Activated effector memory CD4-positive, alpha-beta T cell treated with anti-CD3 and anti-CD28 coated beads, Interleukin-2, amount 50 U/mL, for 16 hours (primary cell): Measurements from ENCODE around the gene QRICH1.
A peak's percentile ranks its signal among the peaks of the same experiment; 100 is the strongest.

Experiments
- DNase-seq: peaks from one replicate; pipeline ENCODE4 v3.0.0-alpha.2; 2020

Gene QRICH1

GRCh38 chr3:49032646-49033304, 61.1 kb downstream of the QRICH1 start:
- DNase-seq, result no peak

GRCh38 chr3:49030321-49030720, 63.5 kb downstream of the QRICH1 start:
- no peak for DNase-seq

- DNase-seq, result no peak
Observed at GRCh38 chr3:49029563-49029884, 64.3 kb downstream of the QRICH1 start.

GRCh38 chr3:49028673-49029562, 65.0 kb downstream of the QRICH1 start, which contains the start of gene IMPDH2:
Gene IMPDH2, minus strand, starts transcription at chr3:49029398. Its CDS starts 48 bp downstream, at chr3:49029350.
- peak; percentile 97 for DNase-seq

GRCh38 chr3:49028298-49028672, 65.6 kb downstream of the QRICH1 start:
- DNase-seq, result peak; percentile 58

GRCh38 chr3:49027634-49028033, 66.2 kb downstream of the QRICH1 start:
- DNase-seq, result no peak

GRCh38 chr3:49026536-49026935, 67.3 kb downstream of the QRICH1 start:
- DNase-seq, result no peak

- DNase-seq, result no peak
Observed at GRCh38 chr3:49025793-49026520, 67.9 kb downstream of the QRICH1 start.

- DNase-seq, result no peak
Observed at GRCh38 chr3:49025005-49025792, 68.7 kb downstream of the QRICH1 start.

GRCh38 chr3:49024449-49024848, 69.4 kb downstream of the QRICH1 start:
- DNase-seq, result no peak

GRCh38 chr3:49023775-49024174, 70.1 kb downstream of the QRICH1 start:
- no peak for DNase-seq

- no peak for DNase-seq
Observed at GRCh38 chr3:49022688-49023171, 71.1 kb downstream of the QRICH1 start.

GRCh38 chr3:49021813-49022687, 71.8 kb downstream of the QRICH1 start, which contains the start of gene NDUFAF3:
Gene NDUFAF3, plus strand, starts transcription at chr3:49022121. Its CDS starts 24 bp downstream, at chr3:49022145.
- peak; percentile 97 for DNase-seq

GRCh38 chr3:49021213-49021812, 72.6 kb downstream of the QRICH1 start:
- DNase-seq, result peak; percentile 99

GRCh38 chr3:49020330-49021212, 73.3 kb downstream of the QRICH1 start:
- DNase-seq, result peak; percentile 70

GRCh38 chr3:49019941-49020329, 73.9 kb downstream of the QRICH1 start:
- no peak for DNase-seq

- no peak for DNase-seq
Observed at GRCh38 chr3:49018707-49019006, 75.2 kb downstream of the QRICH1 start.

GRCh38 chr3:49017971-49018706, 75.7 kb downstream of the QRICH1 start, which contains the start of gene DALRD3:
Gene DALRD3, minus strand, starts transcription at chr3:49018580. Its CDS starts 16 bp downstream, at chr3:49018564.
- DNase-seq, result peak; percentile 86
